Retina (tissue), 1 donor: ENCODE data around the gene SLC25A22.

Experiments
- DNase-seq: peaks from one replicate; pipeline ENCODE4 v3.0.0-alpha.2; 2016

Gene SLC25A22

DNA sequence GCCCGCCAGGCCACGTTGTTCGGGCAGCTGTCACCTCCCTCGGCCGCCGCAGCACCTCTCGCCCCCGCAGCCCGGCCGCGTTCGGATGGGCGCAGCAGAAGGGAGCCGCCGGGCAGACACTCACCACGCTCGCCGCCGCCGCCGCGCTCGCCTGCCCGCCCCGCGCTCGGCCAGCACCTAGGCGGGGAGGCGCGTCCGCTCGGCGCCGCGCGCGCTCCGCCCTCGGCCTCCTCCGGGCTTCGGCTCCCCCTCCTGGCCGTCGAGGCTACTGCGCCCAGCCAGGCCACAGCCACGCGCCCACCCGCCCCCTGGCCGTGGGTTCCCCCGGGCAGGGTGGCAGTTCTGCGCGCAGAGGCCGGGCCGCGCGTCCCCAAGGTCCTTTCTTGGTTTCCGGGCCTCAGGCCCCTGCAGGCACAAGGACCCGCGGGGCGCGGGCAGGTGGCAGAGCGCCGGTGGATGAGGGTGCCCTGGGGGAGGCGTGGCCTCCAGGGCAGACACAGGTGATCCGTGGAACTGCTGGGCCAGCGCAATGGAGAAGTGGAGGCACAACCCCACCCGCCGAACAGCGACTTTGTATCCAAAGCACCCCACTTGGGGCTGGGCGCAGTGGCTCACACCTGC is at the start of gene SLC25A22:
Gene SLC25A22 (minus strand): TSS at position 189 of the 621 bp plus-strand sequence. CDS start 3,275 bp downstream, outside the sequence.
- peak; percentile 90 for DNase-seq

- DNase-seq, result no peak
Observed at GRCh38 chr11:847876-848275, 49.8 kb upstream of the SLC25A22 start.

GRCh38 chr11:846496-847098 is 48.5 kb upstream of the SLC25A22 start:
- no peak for DNase-seq

GRCh38 chr11:845872-846495 is 47.9 kb upstream of the SLC25A22 start:
- DNase-seq, result peak; percentile 45

DNA sequence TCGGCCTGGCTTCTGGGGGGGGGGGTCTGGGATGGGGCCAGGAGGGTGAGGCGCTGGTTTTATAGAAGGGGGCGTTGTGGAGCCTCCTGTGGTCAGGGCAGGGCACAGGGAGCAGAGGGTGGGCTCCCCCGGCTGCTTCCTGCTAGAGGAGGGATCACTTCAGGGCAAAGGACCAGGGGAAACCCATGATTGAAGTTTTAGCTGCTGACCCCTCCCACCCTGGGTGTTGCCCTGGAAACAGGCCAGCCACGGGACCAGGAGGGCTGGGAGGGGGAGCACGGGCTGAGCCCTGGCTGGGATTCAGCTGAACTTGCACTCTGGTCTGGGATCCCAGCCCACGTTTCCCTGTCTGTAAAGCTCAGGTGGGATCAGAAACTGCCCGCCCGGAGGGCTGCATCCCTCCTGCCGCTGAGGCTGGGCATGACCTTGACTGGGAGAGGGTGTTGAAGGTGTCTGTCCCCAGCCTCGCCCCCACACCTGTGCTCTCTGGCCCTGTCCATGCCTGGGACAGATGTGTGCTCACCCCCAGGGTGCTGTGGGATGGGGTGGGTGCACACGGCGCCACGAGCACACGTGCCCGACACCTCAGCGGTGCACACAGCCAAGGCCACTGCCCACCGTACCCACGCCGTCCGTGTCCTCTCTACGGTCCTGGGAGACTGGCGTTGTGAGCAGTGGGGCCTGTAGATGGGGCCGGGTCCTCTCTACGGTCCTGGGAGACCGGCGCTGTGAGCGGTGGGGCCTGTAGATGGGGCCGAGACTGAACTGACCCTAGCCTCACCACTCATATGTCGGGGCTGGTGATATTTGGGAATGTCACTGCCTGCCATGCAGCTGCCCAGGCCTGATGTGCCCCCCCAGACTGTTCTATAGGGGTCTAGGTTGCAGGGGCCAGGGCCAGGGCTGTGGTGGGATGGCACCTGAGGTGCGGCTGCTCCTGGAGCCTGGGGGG is 46.9 kb upstream of the SLC25A22 start:
- peak; percentile 59 for DNase-seq

GRCh38 chr11:843818-844692 is 46.0 kb upstream of the SLC25A22 start:
- DNase-seq, result peak; percentile 42

- peak; percentile 55 for DNase-seq
Observed at GRCh38 chr11:843086-843734, 45.1 kb upstream of the SLC25A22 start.

DNA sequence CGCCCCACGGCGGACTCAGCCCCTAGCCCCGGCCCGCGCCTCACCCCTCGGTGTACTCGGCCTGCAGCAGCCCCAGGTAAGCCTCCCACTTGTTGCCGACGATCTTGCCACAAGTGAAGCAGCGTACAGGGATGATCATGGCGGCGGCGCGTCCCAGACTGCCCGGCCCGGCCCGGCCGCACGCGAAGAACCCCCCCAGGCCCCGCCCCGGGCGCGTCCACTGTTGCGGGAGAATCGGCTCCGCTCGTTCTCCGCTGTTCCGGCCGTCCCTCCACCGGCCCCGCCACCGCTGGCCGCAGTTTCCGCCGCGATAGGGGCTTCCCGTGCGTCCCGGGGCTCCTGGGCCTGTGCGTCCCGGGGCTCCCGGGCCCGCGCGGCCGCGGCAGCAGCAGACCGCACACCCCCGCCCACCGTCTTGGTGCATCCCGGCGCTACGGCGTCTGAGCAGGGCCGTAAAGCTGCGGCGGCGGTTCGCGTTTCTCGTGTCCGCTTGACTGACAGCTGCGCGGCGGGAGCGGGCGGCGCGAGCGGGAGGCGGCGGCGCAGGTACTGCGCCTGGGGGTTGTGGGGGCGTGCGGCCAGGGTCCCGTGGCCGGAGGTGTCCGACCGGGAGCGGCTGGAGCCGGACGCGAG is 44.4 kb upstream of the SLC25A22 start, which contains the start of the genes POLR2L and TSPAN4:
Gene POLR2L (minus strand): TSS at position 160 of the 633 bp plus-strand sequence. CDS start 21 bp downstream, at position 139.
Gene TSPAN4 (plus strand): TSS at position 483 of the 633 bp plus-strand sequence. CDS start 7,453 bp downstream, outside the sequence.
- peak; percentile 96 for DNase-seq

DNA sequence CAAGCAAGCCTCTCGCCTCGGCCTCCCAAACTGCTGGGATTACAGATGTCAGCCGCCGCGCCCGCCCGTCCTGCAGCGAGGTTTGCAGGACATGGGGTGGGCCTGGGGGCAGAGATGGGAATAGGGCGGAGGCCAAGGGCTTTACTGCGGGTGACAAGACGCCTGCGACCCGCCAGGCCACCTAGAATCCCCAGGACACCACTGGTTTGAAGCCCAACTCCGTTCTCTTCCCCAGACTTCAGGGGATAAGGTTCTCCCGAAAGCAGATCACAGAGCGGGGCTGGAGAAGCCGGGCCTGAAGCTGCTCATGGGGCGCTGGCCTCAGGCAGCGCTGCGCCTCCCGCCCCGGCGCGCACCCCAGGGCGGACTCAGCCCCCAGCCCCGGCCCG is 43.9 kb upstream of the SLC25A22 start:
- DNase-seq, result peak; percentile 57

GRCh38 chr11:839875-840617 is 42.0 kb upstream of the SLC25A22 start:
- no peak for DNase-seq

GRCh38 chr11:839280-839623 is 41.2 kb upstream of the SLC25A22 start:
- no peak for DNase-seq

DNA sequence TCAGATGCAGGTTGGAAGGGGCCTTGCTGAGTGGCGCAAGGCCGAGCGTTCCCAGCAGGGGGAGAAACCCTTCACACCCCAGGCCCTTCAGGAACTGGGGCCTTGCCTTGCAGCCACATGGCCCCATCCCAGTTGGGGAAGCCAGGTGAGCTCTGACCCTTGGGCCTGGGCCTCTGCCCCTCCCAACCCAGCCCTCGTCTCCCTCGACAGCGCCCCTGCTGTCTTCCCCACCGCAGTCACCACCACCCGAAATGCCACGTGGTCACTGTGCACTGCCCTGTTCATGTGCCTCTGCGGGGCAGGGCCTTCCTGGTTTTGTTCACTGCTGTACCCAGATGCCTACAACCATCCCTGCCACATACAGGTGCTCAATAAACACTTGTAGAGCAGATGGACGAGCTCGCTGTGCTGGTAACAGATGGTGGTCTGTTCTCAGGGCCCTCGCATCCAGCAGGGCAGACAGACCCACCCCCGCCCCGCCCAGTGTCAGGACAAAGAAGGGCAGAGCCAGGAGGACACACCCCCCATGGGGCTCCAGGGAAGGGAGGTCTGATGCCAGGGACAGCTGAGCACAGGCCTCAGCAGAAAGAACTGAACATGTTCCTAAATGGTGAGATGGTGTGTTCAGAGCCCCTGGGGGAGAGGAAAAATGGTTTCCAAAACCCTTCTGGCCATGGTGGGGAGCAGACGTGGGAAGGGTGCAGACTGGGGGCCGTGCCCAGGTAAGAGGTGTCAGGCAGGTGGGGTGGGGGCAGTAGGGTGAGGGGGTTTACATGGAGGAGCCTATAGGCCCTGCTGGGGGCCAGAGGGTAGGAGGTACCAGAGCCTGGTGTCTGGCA is 40.6 kb upstream of the SLC25A22 start:
- no peak for DNase-seq

GRCh38 chr11:837990-838307 is 39.9 kb upstream of the SLC25A22 start:
- DNase-seq, result no peak

- DNase-seq, result no peak
Observed at GRCh38 chr11:837189-837989, 39.3 kb upstream of the SLC25A22 start.

DNA sequence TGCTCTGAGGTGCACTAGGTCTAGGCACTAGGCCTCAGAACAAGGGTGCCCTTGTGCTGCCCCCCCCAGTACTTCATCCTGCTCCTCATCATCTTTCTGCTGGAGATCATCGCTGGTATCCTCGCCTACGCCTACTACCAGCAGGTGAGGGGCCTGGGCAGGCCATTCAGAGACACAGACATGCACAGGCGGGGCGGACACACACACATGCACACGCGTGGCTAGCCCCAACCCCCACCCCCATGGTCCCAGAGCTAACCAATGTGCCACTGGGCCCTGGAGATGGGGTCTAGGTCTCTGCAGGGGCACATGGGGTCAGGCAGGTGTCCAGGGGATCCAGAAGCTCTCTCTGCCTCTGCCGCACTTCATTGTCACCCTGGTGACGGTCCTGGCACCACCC is 38.6 kb upstream of the SLC25A22 start:
- no peak for DNase-seq

- DNase-seq, result no peak
Observed at GRCh38 chr11:836274-836673, 38.2 kb upstream of the SLC25A22 start.

- DNase-seq, result peak; percentile 49
Observed at GRCh38 chr11:834371-835316, 36.6 kb upstream of the SLC25A22 start.
